Measurements from ENCODE around the gene SPATS2L. TPM values are rescaled to one million over a fixed set of nuclear protein-coding genes. Genes with fewer than 3 reads are reported as not detected.

The SPATS2L gene
- polyA plus RNA-seq, 1 of the 3 experiments (the other 2 are of a cell fraction) = 86.8 TPM

DNA sequence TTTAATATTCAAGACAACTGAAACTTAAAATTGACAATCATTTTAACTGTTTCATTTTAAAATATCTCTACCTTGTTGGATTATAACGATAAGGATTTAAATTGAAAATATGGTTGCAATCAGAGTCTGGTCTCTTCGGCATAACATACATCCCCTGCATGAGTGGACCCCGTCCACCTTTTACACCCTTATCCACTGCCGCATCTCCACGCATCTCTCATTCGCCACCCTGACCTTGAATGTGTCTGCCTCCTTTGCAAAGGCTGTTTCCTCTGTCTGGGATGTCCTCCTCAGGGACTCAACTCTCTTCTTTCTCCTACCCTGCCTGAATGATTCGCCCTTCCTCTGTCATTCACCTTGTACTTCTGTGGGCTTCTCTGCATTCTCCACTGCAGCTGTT lies 87.6 kb downstream of the SPATS2L start:
- H3K79me2 ChIP-seq (ENCODE audit: insufficient read depth) = peaks cover 24% of the 10 kb centered on the region
- peaks cover 20 to 22% of the 10 kb centered on the region in 2 experiments for H3K36me3 ChIP-seq (replicated peaks in 1 of 2; ENCODE audit: control insufficient read depth in 1 of 2, insufficient read depth in 2 of 2, low read length in 1 of 2)
- ChIA-PET POLR2A (no interaction called here), CTCF (interaction anchor here (0.8 kb wide), 1 partner anchor 21 kb away, joined by 3 read pairs; no protein-coding TSS in a partner anchor)
- no peaks in the 10 kb centered on the region for H3K27me3 ChIP-seq (ENCODE audit: insufficient read depth)
- no peaks in the 10 kb centered on the region for H4K20me1 ChIP-seq (ENCODE audit: insufficient read depth)
- no peak overlapping the region for H3K9ac ChIP-seq
- H3K4me2 ChIP-seq = no peak overlapping the region
- WGBS (ENCODE audit: low lambda C conversion rate) = 98% methylated on average over 7 of the region's 7 CpGs
- H2AFZ ChIP-seq (ENCODE audit: low read depth) = no peak overlapping the region
- H3K9me2 ChIP-seq = no peaks in the 10 kb centered on the region
- peaks cover 2 to 20% of the 10 kb centered on the region in 2 experiments for H3K4me1 ChIP-seq (ENCODE audit: control insufficient read depth in 1 of 2, insufficient read depth in 2 of 2, low read depth in 1 of 2, low read length in 1 of 2)
- no peak overlapping the region for H3K4me3 ChIP-seq (ENCODE audit: low read depth in 2 of 2, low read length in 1 of 2)
- DNase-seq = no peak
- H3F3A ChIP-seq (replicated peaks; ENCODE audit: insufficient read depth) = peaks cover 28% of the 10 kb centered on the region
- no peaks in the 10 kb centered on the region for H3K9me3 ChIP-seq
- H3K27ac ChIP-seq (ENCODE audit: low read depth in 2 of 2, low read length in 1 of 2) = no peak overlapping the region
- TF ChIP-seq, protein P1, sequence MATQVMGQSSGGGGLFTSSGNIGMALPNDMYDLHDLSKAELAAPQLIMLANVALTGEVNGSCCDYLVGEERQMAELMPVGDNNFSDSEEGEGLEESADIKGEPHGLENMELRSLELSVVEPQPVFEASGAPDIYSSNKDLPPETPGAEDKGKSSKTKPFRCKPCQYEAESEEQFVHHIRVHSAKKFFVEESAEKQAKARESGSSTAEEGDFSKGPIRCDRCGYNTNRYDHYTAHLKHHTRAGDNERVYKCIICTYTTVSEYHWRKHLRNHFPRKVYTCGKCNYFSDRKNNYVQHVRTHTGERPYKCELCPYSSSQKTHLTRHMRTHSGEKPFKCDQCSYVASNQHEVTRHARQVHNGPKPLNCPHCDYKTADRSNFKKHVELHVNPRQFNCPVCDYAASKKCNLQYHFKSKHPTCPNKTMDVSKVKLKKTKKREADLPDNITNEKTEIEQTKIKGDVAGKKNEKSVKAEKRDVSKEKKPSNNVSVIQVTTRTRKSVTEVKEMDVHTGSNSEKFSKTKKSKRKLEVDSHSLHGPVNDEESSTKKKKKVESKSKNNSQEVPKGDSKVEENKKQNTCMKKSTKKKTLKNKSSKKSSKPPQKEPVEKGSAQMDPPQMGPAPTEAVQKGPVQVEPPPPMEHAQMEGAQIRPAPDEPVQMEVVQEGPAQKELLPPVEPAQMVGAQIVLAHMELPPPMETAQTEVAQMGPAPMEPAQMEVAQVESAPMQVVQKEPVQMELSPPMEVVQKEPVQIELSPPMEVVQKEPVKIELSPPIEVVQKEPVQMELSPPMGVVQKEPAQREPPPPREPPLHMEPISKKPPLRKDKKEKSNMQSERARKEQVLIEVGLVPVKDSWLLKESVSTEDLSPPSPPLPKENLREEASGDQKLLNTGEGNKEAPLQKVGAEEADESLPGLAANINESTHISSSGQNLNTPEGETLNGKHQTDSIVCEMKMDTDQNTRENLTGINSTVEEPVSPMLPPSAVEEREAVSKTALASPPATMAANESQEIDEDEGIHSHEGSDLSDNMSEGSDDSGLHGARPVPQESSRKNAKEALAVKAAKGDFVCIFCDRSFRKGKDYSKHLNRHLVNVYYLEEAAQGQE (IDR thresholded peaks at IDR 0.05; ENCODE audit: low read depth, low read length) = no peak
- TF ChIP-seq, protein P2, sequence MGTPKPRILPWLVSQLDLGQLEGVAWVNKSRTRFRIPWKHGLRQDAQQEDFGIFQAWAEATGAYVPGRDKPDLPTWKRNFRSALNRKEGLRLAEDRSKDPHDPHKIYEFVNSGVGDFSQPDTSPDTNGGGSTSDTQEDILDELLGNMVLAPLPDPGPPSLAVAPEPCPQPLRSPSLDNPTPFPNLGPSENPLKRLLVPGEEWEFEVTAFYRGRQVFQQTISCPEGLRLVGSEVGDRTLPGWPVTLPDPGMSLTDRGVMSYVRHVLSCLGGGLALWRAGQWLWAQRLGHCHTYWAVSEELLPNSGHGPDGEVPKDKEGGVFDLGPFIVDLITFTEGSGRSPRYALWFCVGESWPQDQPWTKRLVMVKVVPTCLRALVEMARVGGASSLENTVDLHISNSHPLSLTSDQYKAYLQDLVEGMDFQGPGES (IDR thresholded peaks at IDR 0.05; ENCODE audit: low read depth, low read length) = no peak
- TF ChIP-seq, protein P3, sequence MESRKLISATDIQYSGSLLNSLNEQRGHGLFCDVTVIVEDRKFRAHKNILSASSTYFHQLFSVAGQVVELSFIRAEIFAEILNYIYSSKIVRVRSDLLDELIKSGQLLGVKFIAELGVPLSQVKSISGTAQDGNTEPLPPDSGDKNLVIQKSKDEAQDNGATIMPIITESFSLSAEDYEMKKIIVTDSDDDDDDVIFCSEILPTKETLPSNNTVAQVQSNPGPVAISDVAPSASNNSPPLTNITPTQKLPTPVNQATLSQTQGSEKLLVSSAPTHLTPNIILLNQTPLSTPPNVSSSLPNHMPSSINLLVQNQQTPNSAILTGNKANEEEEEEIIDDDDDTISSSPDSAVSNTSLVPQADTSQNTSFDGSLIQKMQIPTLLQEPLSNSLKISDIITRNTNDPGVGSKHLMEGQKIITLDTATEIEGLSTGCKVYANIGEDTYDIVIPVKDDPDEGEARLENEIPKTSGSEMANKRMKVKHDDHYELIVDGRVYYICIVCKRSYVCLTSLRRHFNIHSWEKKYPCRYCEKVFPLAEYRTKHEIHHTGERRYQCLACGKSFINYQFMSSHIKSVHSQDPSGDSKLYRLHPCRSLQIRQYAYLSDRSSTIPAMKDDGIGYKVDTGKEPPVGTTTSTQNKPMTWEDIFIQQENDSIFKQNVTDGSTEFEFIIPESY (IDR thresholded peaks at IDR 0.05; ENCODE audit: borderline replicate concordance, low read depth) = no peak
- no peak for TF ChIP-seq RAD21 (IDR thresholded peaks at IDR 0.05; ENCODE audit: low read length)
- no peak for TF ChIP-seq FOXM1 (IDR thresholded peaks at IDR 0.05; ENCODE audit: low read depth)
- TF ChIP-seq YY1 (IDR thresholded peaks at IDR 0.05; ENCODE audit: low read depth) = no peak
- TF ChIP-seq RXRA (IDR thresholded peaks at IDR 0.05; ENCODE audit: borderline replicate concordance, low read depth) = no peak
- TF ChIP-seq TAF1 (IDR thresholded peaks at IDR 0.05; ENCODE audit: borderline replicate concordance, low read depth, low read length) = no peak
- no peak for TF ChIP-seq MEF2A (IDR thresholded peaks at IDR 0.05; ENCODE audit: borderline replicate concordance, low read depth)
- no peak for TF ChIP-seq MXI1 (IDR thresholded peaks at IDR 0.05; ENCODE audit: low read depth, low read length)
- no peak for TF ChIP-seq GABPA (IDR thresholded peaks at IDR 0.05; ENCODE audit: low read depth)
- no peak for TF ChIP-seq FOSL2 (IDR thresholded peaks at IDR 0.05; ENCODE audit: borderline replicate concordance, low read depth)
- TF ChIP-seq GATA2 (CRISPR knock-in tag; IDR thresholded peaks at IDR 0.05) = no peak
- no peak for TF ChIP-seq ELF1 (IDR thresholded peaks at IDR 0.05)
- no peak for TF ChIP-seq TCF12 (IDR thresholded peaks at IDR 0.05)
- no peak for TF ChIP-seq RFX5 (IDR thresholded peaks at IDR 0.05; ENCODE audit: low read length)
- TF ChIP-seq, protein P4, sequence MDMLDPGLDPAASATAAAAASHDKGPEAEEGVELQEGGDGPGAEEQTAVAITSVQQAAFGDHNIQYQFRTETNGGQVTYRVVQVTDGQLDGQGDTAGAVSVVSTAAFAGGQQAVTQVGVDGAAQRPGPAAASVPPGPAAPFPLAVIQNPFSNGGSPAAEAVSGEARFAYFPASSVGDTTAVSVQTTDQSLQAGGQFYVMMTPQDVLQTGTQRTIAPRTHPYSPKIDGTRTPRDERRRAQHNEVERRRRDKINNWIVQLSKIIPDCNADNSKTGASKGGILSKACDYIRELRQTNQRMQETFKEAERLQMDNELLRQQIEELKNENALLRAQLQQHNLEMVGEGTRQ (IDR thresholded peaks at IDR 0.05; ENCODE audit: borderline replicate concordance, low read depth, low read length) = no peak
- TF ChIP-seq, protein P5, sequence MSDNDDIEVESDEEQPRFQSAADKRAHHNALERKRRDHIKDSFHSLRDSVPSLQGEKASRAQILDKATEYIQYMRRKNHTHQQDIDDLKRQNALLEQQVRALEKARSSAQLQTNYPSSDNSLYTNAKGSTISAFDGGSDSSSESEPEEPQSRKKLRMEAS (IDR thresholded peaks at IDR 0.05; ENCODE audit: low read depth) = no peak
- TF ChIP-seq TEAD4 (IDR thresholded peaks at IDR 0.05; ENCODE audit: borderline replicate concordance, insufficient read depth) = no peak
